HCT116 (cell line): ENCODE measurements around the gene EHD1.

Source experiments
- CBX3 ChIP-seq: IDR thresholded peaks from 2 replicates; pipeline ENCODE4 v1.6.1; 2012; ENCODE audit warnings: low read depth
- CEBPB ChIP-seq: IDR thresholded peaks from 2 replicates; pipeline ENCODE4 v1.6.1; 2012; ENCODE audit warnings: low read depth
- CTCF ChIP-seq, 3 experiments: fragments of 200-600 bp in 1 of 3; sonication (generic) in 1 of 3; IDR thresholded peaks in 2 of 3; conservative IDR thresholded peaks in 1 of 3; 2 replicates each; pipeline ENCODE4 v1.5.1; 2012 to 2017; ENCODE audit warnings: low read depth in 2 of 3, low read length in 2 of 3, antibody characterized with exemption in 1 of 3, borderline replicate concordance in 1 of 3, control low read depth in 1 of 3, mild to moderate bottlenecking in 1 of 3, mixed read lengths in 1 of 3, mixed run types in 1 of 3, moderate library complexity in 1 of 3; ENCODE audit not compliant: insufficient read depth in 1 of 3
- EGR1 ChIP-seq: IDR thresholded peaks from 2 replicates; pipeline ENCODE4 v1.6.1; 2012; ENCODE audit warnings: low read depth
- EZH2 ChIP-seq: fragments of 200-600 bp; sonication (generic); IDR thresholded peaks from 2 replicates; pipeline ENCODE4 v1.6.1; 2017; ENCODE audit warnings: antibody characterized with exemption, mixed run types
- FOSL1 ChIP-seq: IDR thresholded peaks from 2 replicates; pipeline ENCODE4 v1.6.1; 2012; ENCODE audit warnings: low read depth
- JUND ChIP-seq: IDR thresholded peaks from 2 replicates; pipeline ENCODE4 v1.6.1; 2012
- MAX ChIP-seq: IDR thresholded peaks from 2 replicates; pipeline ENCODE4 v1.6.1; 2012
- POLR2A ChIP-seq: IDR thresholded peaks from 2 replicates; pipeline ENCODE4 v1.7.0; 2011; ENCODE audit warnings: borderline replicate concordance; ENCODE audit not compliant: insufficient read depth, insufficient read length; ENCODE audit errors: extremely low read depth
- SIN3A ChIP-seq: IDR thresholded peaks from 2 replicates; pipeline ENCODE4 v1.6.1; 2012; ENCODE audit warnings: low read depth

- TF ChIP-seq EZH2: no peak
- no peak for TF ChIP-seq POLR2A
- no peak for TF ChIP-seq CEBPB
- no peak for TF ChIP-seq CBX3
- no peak for TF ChIP-seq FOSL1
- no peak for TF ChIP-seq CTCF (IDR thresholded peaks at IDR 0.05 in 2 of 3, conservative IDR thresholded peaks at IDR 0.05 in 1 of 3; ENCODE audit: borderline replicate concordance in 1 of 3, insufficient read depth in 1 of 3, low read depth in 2 of 3, low read length in 2 of 3)
- TF ChIP-seq SIN3A: no peak
- TF ChIP-seq JUND: no peak
- TF ChIP-seq MAX: no peak
- no peak for TF ChIP-seq EGR1
Measured at GRCh38 chr11:64891880-64892279, 13.5 kb upstream of the EHD1 start.
